ENCODE data around the gene MTCH2. TPM values are rescaled to one million over a fixed set of nuclear protein-coding genes. Genes with fewer than 3 reads are reported as not detected.

MTCH2 gene
- total and polyA plus RNA-seq, 7 donors, result 33.2 to 119 (median 44.6) TPM

GRCh38 chr11:47593934-47594855 lies 48.2 kb downstream of the MTCH2 start, which contains the start of gene C1QTNF4:
Gene C1QTNF4 (minus strand): TSS chr11:47594411. CDS start chr11:47590810, 3,601 bp downstream.
- intact Hi-C loops (cut with DNase I), result no loop called here
- no peak for DNase-seq
- H3K27me3 ChIP-seq, result peaks cover 15 to 58% (median 50%) of the 10 kb centered on the region in 3 donors
- H3K36me3 ChIP-seq, result no peaks in the 10 kb centered on the region
- H3K4me3 ChIP-seq, result peak within 1 kb of the TSS in 3 of 4 donors; percentile 25 to 30 (median 29)
- no peak within 1 kb of the TSS for H3K27ac ChIP-seq
- TF ChIP-seq CTCF (IDR thresholded peaks at IDR 0.05) (no peak), EP300 (IDR thresholded peaks at IDR 0.05) (no peak), POLR2A (IDR thresholded peaks at IDR 0.05) (no peak), POLR2AphosphoS5 (IDR thresholded peaks at IDR 0.05) (no peak)
- peaks cover 0 to 26% (median 17%) of the 10 kb centered on the region in 4 donors for H3K4me1 ChIP-seq
- no peaks in the 10 kb centered on the region for H3K9me3 ChIP-seq
- WGBS, 2 donors, result 4% methylated on average over 48 of the region's 48 CpGs

- Histone ChIP-seq H3K36me3 (no peaks in the 10 kb centered on the region), H3K27me3 (peaks cover 15 to 58% (median 50%) of the 10 kb centered on the region in 3 donors), H3K4me3 (no peak overlapping the region), H3K27ac (no peak overlapping the region), H3K9me3 (no peaks in the 10 kb centered on the region), H3K4me1 (peaks cover 0 to 28% (median 19%) of the 10 kb centered on the region in 4 donors)
- no peak for TF ChIP-seq EP300 (IDR thresholded peaks at IDR 0.05)
- no peak for TF ChIP-seq POLR2A (IDR thresholded peaks at IDR 0.05)
- no peak for TF ChIP-seq CTCF (IDR thresholded peaks at IDR 0.05)
- no peak for TF ChIP-seq POLR2AphosphoS5 (IDR thresholded peaks at IDR 0.05)
- WGBS, 2 donors, result 7 to 11% methylated on average over 6 of the region's 6 CpGs
- no peak for DNase-seq
- intact Hi-C loops (cut with DNase I), result no loop called here
Measured at GRCh38 chr11:47593492-47593933, 48.8 kb downstream of the MTCH2 start.

GRCh38 chr11:47592970-47593369 lies 49.4 kb downstream of the MTCH2 start:
- Histone ChIP-seq H3K36me3 (no peaks in the 10 kb centered on the region), H3K27ac (no peak overlapping the region), H3K4me3 (no peak overlapping the region), H3K27me3 (peaks cover 15 to 58% (median 50%) of the 10 kb centered on the region in 3 donors), H3K4me1 (peaks cover 0 to 28% (median 19%) of the 10 kb centered on the region in 4 donors), H3K9me3 (no peaks in the 10 kb centered on the region)
- no peak for TF ChIP-seq CTCF (IDR thresholded peaks at IDR 0.05)
- no peak for TF ChIP-seq EP300 (IDR thresholded peaks at IDR 0.05)
- TF ChIP-seq POLR2AphosphoS5 (IDR thresholded peaks at IDR 0.05), result no peak
- TF ChIP-seq POLR2A (IDR thresholded peaks at IDR 0.05), result no peak
- 68 to 71% methylated on average over 2 of the region's 2 CpGs for WGBS, 2 donors
- DNase-seq, result no peak
- intact Hi-C loops (cut with DNase I), result no loop called here

- Histone ChIP-seq H3K27me3 (peaks cover 15 to 58% (median 50%) of the 10 kb centered on the region in 3 donors), H3K4me1 (peaks cover 0 to 28% (median 19%) of the 10 kb centered on the region in 4 donors), H3K36me3 (no peaks in the 10 kb centered on the region), H3K4me3 (no peak overlapping the region), H3K9me3 (no peaks in the 10 kb centered on the region), H3K27ac (no peak overlapping the region)
- no peak for DNase-seq
- TF ChIP-seq POLR2A (IDR thresholded peaks at IDR 0.05) (no peak), CTCF (IDR thresholded peaks at IDR 0.05) (no peak), EP300 (IDR thresholded peaks at IDR 0.05) (no peak), POLR2AphosphoS5 (IDR thresholded peaks at IDR 0.05) (no peak)
- 59 to 77% methylated on average over 4 of the region's 4 CpGs for WGBS, 2 donors
- intact Hi-C loops (cut with DNase I), result no loop called here
Measured at GRCh38 chr11:47592251-47592650, 50.1 kb downstream of the MTCH2 start.
